Right ventricle myocardium superior (tissue), 1 donor: ENCODE measurements around the gene ENKUR. TPM values are rescaled to one million over a fixed set of nuclear protein-coding genes. Genes with fewer than 3 reads are reported as not detected.

ENCODE experiments used
- total RNA-seq: library from RNA; stranded (reverse); fragmentation: NEBNext Ultra II Directional; extraction: Animal tissue kit (Norgen Biotek cat#: 25700); gene quantifications from one replicate; pipeline ENCODE4 v1.2.1, GENCODE V29; 2021
- donor health status: DM: no; HTN: yes; CAD: no; lungs with severe emphysema.

Gene ENKUR
- total RNA-seq, 1 donor from 2014 or later = not detected

Other genes with a start within 250 kb of the ENKUR start
- 6.5 TPM for gene PRTFDC1, start 63.6 kb downstream of the ENKUR start, total RNA-seq
- 6.8 TPM for gene THNSL1, start 454 bp upstream of the ENKUR start, total RNA-seq
- not detected for gene GPR158, start 158.8 kb upstream of the ENKUR start, total RNA-seq